ENCODE measurements around the gene OR2J3.
"Not testable (repeated sequence)": the region's sequence is repeated elsewhere in the genome, so short reads cannot be mapped to it uniquely, and the experiment has no call there.

Gene OR2J3

GRCh38 chr6:29107758-29108157 is at the start of gene OR2J3:
Gene OR2J3, plus strand, starts transcription at chr6:29108058. Its CDS starts 3,833 bp downstream, at chr6:29111891.
- DNase-seq (ENCODE audit: extremely low read depth in 1 of 2, low read depth in 1 of 2) = no peak

GRCh38 chr6:29071831-29072723 is 35.8 kb upstream of the OR2J3 start:
- peak in 1 of 2 donors; percentile 3 for DNase-seq (ENCODE audit: extremely low read depth in 1 of 2, low read depth in 1 of 2)

- no peak for DNase-seq (ENCODE audit: extremely low read depth in 1 of 2, low read depth in 1 of 2)
These were observed 28.7 kb upstream of the OR2J3 start for GRCh38 chr6:29079203-29079602.

GRCh38 chr6:29081312-29081711 is 26.5 kb upstream of the OR2J3 start:
- DNase-seq (ENCODE audit: extremely low read depth in 1 of 2, low read depth in 1 of 2) = no peak

DNA sequence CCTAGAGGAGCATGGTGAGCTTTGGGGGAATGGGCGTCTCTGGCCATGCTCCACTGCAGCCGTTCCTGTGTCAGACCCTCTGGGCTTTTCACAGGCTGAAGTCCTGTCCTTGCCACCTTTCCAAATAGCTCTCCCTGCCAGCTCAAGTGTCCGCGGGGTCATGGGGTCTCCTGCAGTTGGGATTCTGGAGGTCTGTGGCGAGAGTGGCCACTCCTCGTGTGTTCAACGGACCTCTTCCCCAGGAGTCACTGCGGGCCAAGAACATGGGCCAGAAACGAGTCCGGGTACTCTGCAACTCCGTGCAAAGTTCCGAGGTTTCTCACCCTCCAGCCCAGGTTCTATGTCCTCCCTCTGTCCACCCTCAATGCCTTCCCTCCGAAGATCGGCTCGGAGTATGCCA is 25.4 kb upstream of the OR2J3 start:
- DNase-seq (ENCODE audit: extremely low read depth in 1 of 2, low read depth in 1 of 2) = no peak

GRCh38 chr6:29087213-29087612 is 20.6 kb upstream of the OR2J3 start, which contains the start of gene OR2B3:
Gene OR2B3, minus strand, starts transcription at chr6:29087313. Its CDS starts 65 bp downstream, at chr6:29087248.
- DNase-seq (ENCODE audit: extremely low read depth in 1 of 2, low read depth in 1 of 2) = no peak

GRCh38 chr6:29092957-29093356 is 14.9 kb upstream of the OR2J3 start:
- DNase-seq (ENCODE audit: extremely low read depth in 1 of 2, low read depth in 1 of 2) = no peak

DNA sequence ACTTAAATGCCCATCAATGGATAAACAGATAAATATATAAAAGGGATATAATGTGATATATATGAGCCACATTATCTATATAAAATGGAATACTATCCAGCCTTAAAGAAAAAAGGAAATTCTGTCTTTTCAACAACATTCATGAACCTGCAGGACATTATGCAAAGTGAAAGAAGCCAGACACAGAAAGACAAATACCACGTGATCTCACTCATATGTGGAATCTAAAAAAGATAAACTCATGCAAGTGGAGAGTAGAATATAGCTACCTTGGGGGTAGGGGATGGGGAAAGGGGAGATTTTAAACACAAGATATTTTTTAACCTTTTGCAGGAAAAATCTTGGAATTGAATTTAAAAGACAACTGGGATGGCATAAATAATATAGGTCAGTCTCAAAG is 10.1 kb upstream of the OR2J3 start:
- no peak for DNase-seq (ENCODE audit: extremely low read depth in 1 of 2, low read depth in 1 of 2)

DNA sequence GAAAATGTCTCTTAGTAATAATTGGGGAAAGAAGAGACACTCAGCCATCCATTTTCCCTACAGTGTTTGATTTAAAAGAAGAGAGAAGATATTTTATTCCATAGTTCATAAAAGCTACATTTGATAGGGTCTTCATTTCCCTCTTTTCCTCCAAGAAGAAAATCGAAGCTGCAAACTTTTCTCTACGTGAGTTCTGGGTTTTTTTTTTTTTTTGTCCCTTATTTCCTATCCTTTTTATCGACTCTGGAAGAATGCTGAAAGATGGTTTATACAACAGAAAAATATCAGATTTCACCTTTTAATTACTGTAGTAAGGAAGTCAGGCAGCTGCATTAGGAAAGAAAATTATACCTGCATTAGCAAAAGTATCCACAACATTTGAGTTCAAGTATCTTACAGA is 8.7 kb upstream of the OR2J3 start, which contains the start of gene OR2J1:
TSS of gene OR2J1 (plus strand) at position 301 of the 400 bp plus-strand sequence. CDS start 1,453 bp downstream, outside the sequence.
- no peak for DNase-seq (ENCODE audit: extremely low read depth in 1 of 2, low read depth in 1 of 2)

DNA sequence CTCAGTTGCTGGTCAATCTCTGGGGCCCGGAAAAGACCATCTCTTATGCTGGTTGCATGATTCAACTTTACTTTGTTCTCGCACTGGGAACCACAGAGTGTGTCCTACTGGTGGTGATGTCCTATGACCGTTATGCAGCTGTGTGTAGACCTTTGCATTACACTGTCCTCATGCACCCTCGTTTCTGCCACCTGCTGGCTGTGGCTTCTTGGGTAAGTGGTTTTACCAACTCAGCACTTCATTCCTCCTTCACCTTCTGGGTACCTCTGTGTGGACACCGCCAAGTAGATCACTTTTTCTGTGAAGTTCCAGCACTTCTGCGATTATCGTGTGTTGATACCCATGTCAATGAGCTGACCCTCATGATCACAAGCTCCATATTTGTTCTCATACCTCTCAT is 4.3 kb downstream of the OR2J3 start:
- no peak for DNase-seq (ENCODE audit: extremely low read depth in 1 of 2, low read depth in 1 of 2)

DNA sequence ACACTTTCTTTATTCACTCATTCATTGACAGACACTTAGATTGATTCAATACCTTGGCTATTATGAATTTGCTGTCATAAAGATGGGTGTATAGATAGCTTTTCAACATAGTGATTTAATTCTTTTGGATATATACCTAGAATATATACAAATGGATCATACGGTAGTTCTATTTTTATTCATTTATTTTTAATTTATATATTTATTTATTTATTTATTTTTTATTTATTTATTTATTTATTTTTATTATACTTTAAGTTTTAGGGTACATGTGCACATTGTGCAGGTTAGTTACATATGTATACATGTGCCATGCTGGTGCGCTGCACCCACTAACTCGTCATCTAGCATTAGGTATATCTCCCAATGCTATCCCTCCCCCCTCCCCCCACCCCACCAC is 7.1 kb downstream of the OR2J3 start:
- DNase-seq (ENCODE audit: extremely low read depth in 1 of 2, low read depth in 1 of 2) = not testable (repeated sequence)

GRCh38 chr6:29129326-29130012 is 21.6 kb downstream of the OR2J3 start:
- DNase-seq (ENCODE audit: extremely low read depth in 1 of 2, low read depth in 1 of 2) = no peak

DNA sequence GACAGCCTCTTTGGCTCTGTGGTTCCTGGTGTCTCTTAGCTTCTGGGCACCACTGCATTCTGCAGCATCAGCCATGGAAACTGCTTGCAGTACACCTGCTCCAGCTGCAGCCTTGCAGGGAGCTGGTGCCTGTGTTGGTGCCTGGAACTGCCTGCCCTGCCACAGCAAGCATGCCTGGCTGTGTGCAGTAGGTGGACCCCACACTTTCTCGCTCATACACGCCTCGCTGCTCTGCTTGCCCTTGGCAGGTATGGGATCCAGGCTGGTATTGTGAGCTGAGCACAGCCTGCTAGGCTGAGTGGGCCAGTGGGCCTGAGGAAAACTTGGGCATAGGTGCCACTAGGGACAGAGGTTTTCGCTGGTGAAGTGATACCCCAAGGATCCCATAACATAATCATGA is 22.8 kb downstream of the OR2J3 start:
- no peak for DNase-seq (ENCODE audit: extremely low read depth in 1 of 2, low read depth in 1 of 2)

- no peak for DNase-seq (ENCODE audit: extremely low read depth in 1 of 2, low read depth in 1 of 2)
These were observed 23.8 kb downstream of the OR2J3 start for GRCh38 chr6:29131691-29132090.

GRCh38 chr6:29137724-29138123 is 29.9 kb downstream of the OR2J3 start:
- DNase-seq (ENCODE audit: extremely low read depth in 1 of 2, low read depth in 1 of 2) = no peak

DNA sequence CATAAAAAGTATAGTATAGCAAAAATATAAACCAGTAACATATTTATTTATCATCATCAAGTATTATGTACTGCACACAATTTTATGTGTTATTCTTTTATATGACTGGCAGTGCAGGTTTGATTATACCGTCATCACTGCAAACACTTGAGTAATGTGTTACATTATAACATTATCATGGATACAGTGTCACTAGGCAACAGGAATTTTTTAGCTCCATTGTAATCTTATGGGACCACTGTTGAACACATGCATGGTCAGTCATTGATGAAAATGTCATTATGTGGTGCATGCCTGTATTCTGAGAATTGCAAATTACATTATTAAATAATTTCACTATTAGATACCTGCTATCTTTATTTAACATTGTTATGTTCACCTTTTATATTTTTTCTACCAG is 33.7 kb downstream of the OR2J3 start:
- no peak for DNase-seq (ENCODE audit: extremely low read depth in 1 of 2, low read depth in 1 of 2)

DNA sequence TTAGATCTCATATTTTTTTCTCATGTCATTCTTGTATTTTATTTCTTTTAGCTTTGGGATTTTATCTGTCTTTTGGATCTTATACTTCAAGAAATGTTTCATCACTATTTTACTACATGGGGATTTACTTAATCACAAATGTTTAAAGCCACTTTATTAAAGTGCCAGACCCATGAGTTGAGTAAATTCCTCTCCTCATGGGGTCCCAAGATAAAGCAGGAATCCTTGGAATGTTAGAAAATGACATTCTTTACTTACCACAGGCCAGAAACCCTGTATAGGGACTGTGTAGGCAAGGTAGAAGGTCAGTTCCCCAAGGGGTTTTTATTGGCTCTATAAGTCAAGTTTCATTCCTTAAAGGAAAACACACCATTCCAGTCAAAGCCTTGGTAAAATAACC is 34.5 kb downstream of the OR2J3 start:
- DNase-seq (ENCODE audit: extremely low read depth in 1 of 2, low read depth in 1 of 2) = no peak

GRCh38 chr6:29146179-29146578 is 38.3 kb downstream of the OR2J3 start:
- no peak for DNase-seq (ENCODE audit: extremely low read depth in 1 of 2, low read depth in 1 of 2)

GRCh38 chr6:29147074-29147473 is 39.2 kb downstream of the OR2J3 start:
- DNase-seq (ENCODE audit: extremely low read depth in 1 of 2, low read depth in 1 of 2) = no peak

DNA sequence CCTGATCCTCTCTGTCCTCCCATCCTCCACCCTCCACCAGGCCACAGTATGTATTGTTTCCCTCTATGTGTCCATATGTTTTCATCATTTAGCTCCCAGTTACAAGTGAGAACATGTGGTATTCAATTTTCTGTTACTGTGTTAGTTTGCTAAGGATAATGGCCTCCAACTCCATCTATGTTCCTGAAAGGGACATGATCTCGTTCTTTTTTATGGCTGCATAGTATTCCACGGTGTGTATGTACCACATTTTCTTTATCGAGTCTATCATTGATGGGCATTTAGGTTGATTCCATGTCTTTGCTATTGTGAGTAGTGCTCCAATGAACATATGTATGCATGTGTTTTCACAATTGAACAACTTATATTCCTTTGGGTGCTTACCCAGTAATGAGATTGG is 41.6 kb downstream of the OR2J3 start:
- DNase-seq (ENCODE audit: extremely low read depth in 1 of 2, low read depth in 1 of 2) = not testable (repeated sequence)

DNA sequence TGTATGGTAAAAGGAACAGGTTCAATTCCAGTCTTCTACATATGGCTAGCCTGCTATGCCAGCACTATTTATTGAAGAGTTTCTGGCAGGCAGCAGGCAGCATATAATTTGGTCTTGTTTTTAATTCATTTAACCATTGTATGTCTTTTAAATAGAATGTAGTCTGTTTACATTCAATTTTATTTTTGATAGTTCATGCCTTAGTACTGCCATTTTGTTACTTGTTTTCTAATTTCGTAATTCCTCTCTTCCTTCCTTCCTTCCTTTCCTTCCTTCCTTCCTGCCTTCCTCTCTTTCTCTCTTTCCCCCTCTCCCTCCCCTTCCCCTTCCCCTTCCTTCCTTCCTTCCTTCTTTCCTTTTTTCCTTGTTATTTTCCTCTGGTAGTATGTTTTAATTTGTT is 45.2 kb downstream of the OR2J3 start:
- no peak for DNase-seq (ENCODE audit: extremely low read depth in 1 of 2, low read depth in 1 of 2)

DNA sequence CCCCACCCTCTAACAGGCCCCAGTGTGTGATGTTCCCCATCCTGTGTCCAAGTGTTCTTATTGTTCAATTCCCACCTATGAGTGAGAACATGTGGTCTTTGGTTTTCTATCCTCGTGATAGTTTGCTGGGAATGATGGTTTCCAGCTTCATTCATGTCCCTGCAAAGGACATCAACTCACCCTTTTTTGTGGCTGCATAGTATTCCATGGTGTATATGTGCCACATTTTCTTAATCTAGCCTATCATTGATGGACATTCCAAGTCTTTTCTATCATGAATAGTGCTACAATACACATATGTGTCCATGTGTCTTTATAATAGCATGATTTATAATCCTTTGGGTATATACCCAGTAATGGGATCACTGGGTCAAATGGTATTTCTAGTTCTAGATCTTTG is 47.3 kb downstream of the OR2J3 start:
- not testable (repeated sequence) for DNase-seq (ENCODE audit: extremely low read depth in 1 of 2, low read depth in 1 of 2)
